TTC549 (cell line): ENCODE data around the gene SMG6.
A peak's percentile ranks its signal among the peaks of the same experiment; 100 is the strongest.

Experiments used
- FAIRE-seq: peaks from 2 replicates; lab custom pipeline; 2012; peaks lifted over from hg19 to GRCh38; lab: Jason Lieb, UNC

The SMG6 gene

GRCh38 chr17:2043785-2044184, 259.8 kb downstream of the SMG6 start:
- no peak for FAIRE-seq

- no peak for FAIRE-seq
Measured at GRCh38 chr17:2042933-2043332, 260.7 kb downstream of the SMG6 start.

- no peak for FAIRE-seq
Measured at GRCh38 chr17:2042390-2042847, 261.2 kb downstream of the SMG6 start.

GRCh38 chr17:2041561-2042389, 261.8 kb downstream of the SMG6 start, which contains the start of gene OVCA2:
Gene OVCA2, plus strand, starts transcription at chr17:2042022. Its CDS starts 26 bp downstream, at chr17:2042048.
- FAIRE-seq = peak; percentile 38

GRCh38 chr17:2040942-2041560, 262.5 kb downstream of the SMG6 start:
- no peak for FAIRE-seq

GRCh38 chr17:2040219-2040827, 263.3 kb downstream of the SMG6 start:
- FAIRE-seq = no peak

- FAIRE-seq = no peak
Measured at GRCh38 chr17:2037155-2037554, 266.4 kb downstream of the SMG6 start.

- no peak for FAIRE-seq
Measured at GRCh38 chr17:2035541-2036488, 267.8 kb downstream of the SMG6 start.

GRCh38 chr17:2034806-2035540, 268.6 kb downstream of the SMG6 start:
- no peak for FAIRE-seq

- no peak for FAIRE-seq
Measured at GRCh38 chr17:2034157-2034556, 269.4 kb downstream of the SMG6 start.

GRCh38 chr17:2033153-2033552, 270.4 kb downstream of the SMG6 start:
- no peak for FAIRE-seq

- FAIRE-seq = no peak
Measured at GRCh38 chr17:2030779-2031163, 272.8 kb downstream of the SMG6 start.

- FAIRE-seq = peak; percentile 82
Measured at GRCh38 chr17:2029911-2030778, 273.4 kb downstream of the SMG6 start, which contains the start of gene DPH1. Gene DPH1, plus strand, starts transcription at chr17:2030153. Its CDS starts 17 bp downstream, at chr17:2030170.

GRCh38 chr17:2028737-2029136, 274.8 kb downstream of the SMG6 start:
- FAIRE-seq = no peak

- no peak for FAIRE-seq
Measured at GRCh38 chr17:2028234-2028614, 275.4 kb downstream of the SMG6 start.

- no peak for FAIRE-seq
Measured at GRCh38 chr17:2027528-2028233, 275.9 kb downstream of the SMG6 start.

- no peak for FAIRE-seq
Measured at GRCh38 chr17:2025622-2026309, 277.8 kb downstream of the SMG6 start.

- FAIRE-seq = no peak
Measured at GRCh38 chr17:2025220-2025621, 278.4 kb downstream of the SMG6 start, which contains the start of gene RTN4RL1. Gene RTN4RL1, minus strand, starts transcription at chr17:2025334. Its CDS starts 469 bp downstream, at chr17:2024865.
